Measurements from ENCODE around the gene ARHGAP32.

Gene ARHGAP32

GRCh38 chr11:129115652-129116586, 76.2 kb downstream of the ARHGAP32 start:
- no peak for DNase-seq (ENCODE audit: low read depth)
- TF ChIP-seq CTCF (IDR thresholded peaks at IDR 0.05; ENCODE audit: low read depth, low read length): no peak
- no peak for TF ChIP-seq POLR2A (IDR thresholded peaks at IDR 0.05; ENCODE audit: extremely low read depth, insufficient read length)
- no peak for TF ChIP-seq MYC (IDR thresholded peaks at IDR 0.05; ENCODE audit: low read depth, low read length)
- TF ChIP-seq, protein P1, sequence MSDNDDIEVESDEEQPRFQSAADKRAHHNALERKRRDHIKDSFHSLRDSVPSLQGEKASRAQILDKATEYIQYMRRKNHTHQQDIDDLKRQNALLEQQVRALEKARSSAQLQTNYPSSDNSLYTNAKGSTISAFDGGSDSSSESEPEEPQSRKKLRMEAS (IDR thresholded peaks at IDR 0.05; ENCODE audit: low read depth, low read length): no peak
- no peak overlapping the region for H3K4me3 ChIP-seq (ENCODE audit: low read depth, low read length)

GRCh38 chr11:129109701-129110100, 82.4 kb downstream of the ARHGAP32 start:
- H3K4me3 ChIP-seq (ENCODE audit: low read depth, low read length): no peak overlapping the region
- DNase-seq (ENCODE audit: low read depth): no peak
- no peak for TF ChIP-seq POLR2A (IDR thresholded peaks at IDR 0.05; ENCODE audit: extremely low read depth, insufficient read length)
- TF ChIP-seq MYC (IDR thresholded peaks at IDR 0.05; ENCODE audit: low read depth, low read length): no peak
- no peak for TF ChIP-seq CTCF (IDR thresholded peaks at IDR 0.05; ENCODE audit: low read depth, low read length)
- TF ChIP-seq, protein P1 (IDR thresholded peaks at IDR 0.05; ENCODE audit: low read depth, low read length): no peak

DNA sequence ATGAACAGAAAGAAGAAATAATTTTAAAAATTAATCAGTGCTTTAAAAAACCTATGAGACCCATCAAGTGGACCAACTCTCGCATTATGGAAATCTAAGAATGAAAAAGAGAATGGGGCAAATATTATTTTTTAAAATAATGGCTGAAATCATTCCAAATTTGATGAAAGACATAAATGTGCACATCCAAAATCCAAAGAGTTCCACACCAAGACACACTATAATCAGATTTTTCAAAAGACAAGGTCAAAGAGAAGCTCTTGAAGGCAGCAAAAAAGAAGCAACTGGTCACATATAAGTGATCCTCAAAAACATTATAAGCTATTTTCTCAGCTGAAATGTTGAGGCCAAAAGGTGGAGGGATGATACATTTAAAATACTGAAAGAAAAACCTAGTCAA, 85.3 kb downstream of the ARHGAP32 start:
- DNase-seq (ENCODE audit: low read depth): no peak
- no peak overlapping the region for H3K4me3 ChIP-seq (ENCODE audit: low read depth, low read length)
- TF ChIP-seq CTCF (IDR thresholded peaks at IDR 0.05; ENCODE audit: low read depth, low read length) (no peak), MYC (IDR thresholded peaks at IDR 0.05; ENCODE audit: low read depth, low read length) (no peak), POLR2A (IDR thresholded peaks at IDR 0.05; ENCODE audit: extremely low read depth, insufficient read length) (no peak)
- TF ChIP-seq, protein P1 (IDR thresholded peaks at IDR 0.05; ENCODE audit: low read depth, low read length): no peak

DNA sequence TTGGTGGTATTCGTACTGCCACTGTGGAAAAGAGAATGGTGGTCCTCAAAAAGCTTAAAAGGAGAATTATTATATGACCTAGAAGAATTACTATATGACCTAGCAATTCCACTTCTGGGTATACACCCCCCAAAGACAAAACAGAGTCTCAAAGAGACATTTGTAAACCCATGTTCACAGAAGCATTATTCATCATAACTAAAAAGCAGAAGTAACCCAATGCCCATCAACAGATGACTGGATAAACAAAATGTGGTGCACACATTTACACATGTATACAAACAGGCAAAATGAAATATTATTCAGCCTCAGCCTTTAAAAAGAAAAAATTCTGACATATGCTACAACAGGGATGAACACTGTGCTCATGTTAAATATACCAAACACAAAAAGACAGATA, 89.4 kb downstream of the ARHGAP32 start:
- TF ChIP-seq MYC (IDR thresholded peaks at IDR 0.05; ENCODE audit: low read depth, low read length) (no peak), CTCF (IDR thresholded peaks at IDR 0.05; ENCODE audit: low read depth, low read length) (no peak), POLR2A (IDR thresholded peaks at IDR 0.05; ENCODE audit: extremely low read depth, insufficient read length) (no peak)
- TF ChIP-seq, protein P1 (IDR thresholded peaks at IDR 0.05; ENCODE audit: low read depth, low read length): no peak
- no peak for DNase-seq (ENCODE audit: low read depth)
- H3K4me3 ChIP-seq (ENCODE audit: low read depth, low read length): no peak overlapping the region

- H3K4me3 ChIP-seq (ENCODE audit: low read depth, low read length): no peak overlapping the region
- TF ChIP-seq CTCF (IDR thresholded peaks at IDR 0.05; ENCODE audit: low read depth, low read length) (no peak), POLR2A (IDR thresholded peaks at IDR 0.05; ENCODE audit: extremely low read depth, insufficient read length) (no peak), MYC (IDR thresholded peaks at IDR 0.05; ENCODE audit: low read depth, low read length) (no peak)
- TF ChIP-seq, protein P1 (IDR thresholded peaks at IDR 0.05; ENCODE audit: low read depth, low read length): no peak
- DNase-seq (ENCODE audit: low read depth): no peak
Measured at GRCh38 chr11:129102225-129102624, 89.9 kb downstream of the ARHGAP32 start.

All from NB4 (cell line).